HEK293 (cell line): ENCODE measurements around the gene SLC8A3.

ENCODE experiments used
- CTCF ChIA-PET: fragments of 350-600 bp; formaldehyde crosslinking; extraction: SDS; loops from one replicate; lab custom pipeline; 2021; ENCODE audit warnings: antibody characterized with exemption; lab: Yijun Ruan, JAX
- POLR2A ChIA-PET: fragments of 300-600 bp; formaldehyde crosslinking; extraction: SDS; loops from one replicate; lab custom pipeline; 2020; ENCODE audit warnings: antibody characterized with exemption, inconsistent platforms; lab: Yijun Ruan, JAX
- H3K27ac ChIP-seq: fragments of 200-500 bp; sonication (Bioruptor generic); 2 replicates; pipeline ENCODE4 v1.5.1; 2014; ENCODE audit warnings: low read depth, low read length, control low read depth, inconsistent platforms; ENCODE audit errors: extremely low read depth
- H3K36me3 ChIP-seq, 2 experiments: fragments of 200-500 bp in 1 of 2; sonication (Bioruptor generic) in 1 of 2; 1 replicate in 1 of 2; 2 replicates in 1 of 2; pipeline ENCODE4 v1.5.1; 2014 to 2017; ENCODE audit warnings: inconsistent platforms in 2 of 2, low read length in 2 of 2; ENCODE audit not compliant: control insufficient read depth in 2 of 2, insufficient read depth in 1 of 2
- H3K4me1 ChIP-seq: fragments of 200-500 bp; sonication (Bioruptor generic); 2 replicates; pipeline ENCODE4 v1.5.1; 2014; ENCODE audit warnings: mild to moderate bottlenecking, low read length, inconsistent platforms; ENCODE audit not compliant: control insufficient read depth, insufficient read depth
- H3K4me3 ChIP-seq: 2 replicates; pipeline ENCODE4 v1.5.1; 2011; ENCODE audit warnings: low read depth, mild to moderate bottlenecking, control low read depth, low read length, moderate library complexity
- H3K9me3 ChIP-seq: fragments of 200-500 bp; sonication (Bioruptor generic); 2 replicates; pipeline ENCODE4 v1.5.1; 2014; ENCODE audit warnings: low read depth, low read length, inconsistent platforms; ENCODE audit not compliant: control insufficient read depth, insufficient read depth
- GLIS2 ChIP-seq: fragments of 450-650 bp; formaldehyde crosslinking; IDR thresholded peaks from 2 replicates; pipeline ENCODE4 v1.5.1; 2016; ENCODE audit warnings: missing biosample characterization, missing genetic modification characterization
- IKZF3 ChIP-seq: fragments of 450-650 bp; IDR thresholded peaks from 2 replicates; pipeline ENCODE4 v1.5.0; 2018; ENCODE audit warnings: missing biosample characterization, mild to moderate bottlenecking, missing genetic modification characterization, moderate library complexity
- OVOL3 ChIP-seq: fragments of 450-650 bp; formaldehyde crosslinking; IDR thresholded peaks from 2 replicates; pipeline ENCODE4 v1.5.1; 2016; ENCODE audit warnings: missing biosample characterization, missing genetic modification characterization
- REPIN1 ChIP-seq: fragments of 450-650 bp; formaldehyde crosslinking; IDR thresholded peaks from 2 replicates; pipeline ENCODE4 v1.5.1; 2017; ENCODE audit warnings: missing biosample characterization, missing genetic modification characterization, low read depth
- ZBTB10 ChIP-seq: fragments of 450-650 bp; formaldehyde crosslinking; IDR thresholded peaks from 2 replicates; pipeline ENCODE4 v1.5.1; 2016; ENCODE audit warnings: missing biosample characterization, missing genetic modification characterization
- ZBTB20 ChIP-seq: fragments of 450-650 bp; formaldehyde crosslinking; IDR thresholded peaks from 2 replicates; pipeline ENCODE4 v1.5.1; 2016; ENCODE audit warnings: missing biosample characterization, missing genetic modification characterization
- ZBTB49 ChIP-seq: fragments of 450-650 bp; formaldehyde crosslinking; IDR thresholded peaks from 2 replicates; pipeline ENCODE4 v1.5.1; 2016; ENCODE audit warnings: missing biosample characterization, missing genetic modification characterization, low read depth
- ZNF10 ChIP-seq: fragments of 450-650 bp; formaldehyde crosslinking; IDR thresholded peaks from 2 replicates; pipeline ENCODE4 v1.5.1; 2017; ENCODE audit warnings: missing biosample characterization, missing genetic modification characterization
- ZNF148 ChIP-seq: fragments of 450-650 bp; formaldehyde crosslinking; IDR thresholded peaks from 2 replicates; pipeline ENCODE4 v1.5.0; 2017; ENCODE audit warnings: missing biosample characterization, missing genetic modification characterization, borderline replicate concordance
- ZNF248 ChIP-seq: fragments of 450-650 bp; formaldehyde crosslinking; IDR thresholded peaks from 2 replicates; pipeline ENCODE4 v1.5.1; 2017; ENCODE audit warnings: missing biosample characterization, missing genetic modification characterization
- ZNF335 ChIP-seq: fragments of 450-650 bp; formaldehyde crosslinking; conservative IDR thresholded peaks from 2 replicates; pipeline ENCODE4 v1.5.1; 2016; ENCODE audit warnings: missing biosample characterization, missing genetic modification characterization
- ZNF394 ChIP-seq: fragments of 450-650 bp; formaldehyde crosslinking; IDR thresholded peaks from 2 replicates; pipeline ENCODE4 v1.5.1; 2016; ENCODE audit warnings: missing biosample characterization, missing genetic modification characterization, mild to moderate bottlenecking, moderate library complexity, borderline replicate concordance
- ZNF398 ChIP-seq: fragments of 450-650 bp; formaldehyde crosslinking; IDR thresholded peaks from 2 replicates; pipeline ENCODE4 v1.5.1; 2017; ENCODE audit warnings: missing biosample characterization, missing genetic modification characterization
- ZNF596 ChIP-seq: fragments of 450-650 bp; IDR thresholded peaks from 2 replicates; pipeline ENCODE4 v1.5.0; 2018; ENCODE audit warnings: missing biosample characterization, mild to moderate bottlenecking, missing genetic modification characterization, moderate library complexity
- ZSCAN30 ChIP-seq: fragments of 450-650 bp; IDR thresholded peaks from 2 replicates; pipeline ENCODE4 v1.5.1; 2018; ENCODE audit warnings: missing biosample characterization, mild to moderate bottlenecking, missing genetic modification characterization, moderate library complexity

Gene SLC8A3

GRCh38 chr14:70190156-70190555, 1.4 kb upstream of the SLC8A3 start (continued):
- no peak for TF ChIP-seq ZNF596

- Histone ChIP-seq H3K36me3 (no peaks in the 10 kb centered on the region), H3K9me3 (no peaks in the 10 kb centered on the region), H3K4me1 (no peaks in the 10 kb centered on the region), H3K27ac (no peak overlapping the region), H3K4me3 (peak overlapping the region; percentile 45)
- ChIA-PET CTCF (interaction anchor here (0.6 to 0.7 kb wide), 2 partner anchors 70 to 102 kb away, joined by 3 read pairs; no protein-coding TSS in a partner anchor), POLR2A (interaction anchor here (1.0 kb wide), 1 partner anchor 66 kb away, joined by 3 read pairs; no protein-coding TSS in a partner anchor)
- TF ChIP-seq GLIS2 (tag by site-specific recombination): no peak
- no peak for TF ChIP-seq ZNF394 (tag by site-specific recombination)
- no peak for TF ChIP-seq ZSCAN30 (tag by site-specific recombination)
- no peak for TF ChIP-seq ZBTB10
- TF ChIP-seq ZNF148 (tag by site-specific recombination): no peak
- TF ChIP-seq OVOL3: no peak
- peak; percentile 51; the same call in 1 of the 2 replicates for TF ChIP-seq ZNF398 (tag by site-specific recombination)
- TF ChIP-seq ZNF10 (tag by site-specific recombination): no peak
- no peak for TF ChIP-seq REPIN1 (tag by site-specific recombination)
- TF ChIP-seq IKZF3 (tag by site-specific recombination): no peak
- no peak for TF ChIP-seq ZNF248 (tag by site-specific recombination)
- TF ChIP-seq ZNF335: peak; percentile 86
- no peak for TF ChIP-seq ZBTB20 (tag by site-specific recombination)
- TF ChIP-seq ZBTB49 (tag by site-specific recombination): no peak
These were observed 816 bp upstream of the SLC8A3 start for GRCh38 chr14:70189456-70190077.
